GM23338 (cell line): ENCODE results near the gene IRX5. TPM values are rescaled to one million over a fixed set of nuclear protein-coding genes. Genes with fewer than 3 reads are reported as not detected.

Experiments
- ATAC-seq: fragments of 200-7000 bp; cut with Tn5 transposase; 3 replicates; pipeline ENCODE4 v1.9.1; 2020
- DNase-seq: peaks from one replicate; pipeline ENCODE4 v3.0.0-alpha.2; 2015; ENCODE audit warnings: low spot score
- H2AFZ ChIP-seq: fragments of 200-600 bp; sonication (generic); 2 replicates; pipeline ENCODE4 v1.8.0; 2016; ENCODE audit warnings: antibody characterized with exemption, mild to moderate bottlenecking, moderate library complexity
- H3F3A ChIP-seq: fragments of 200-600 bp; sonication (generic); replicated peaks from 2 replicates; pipeline ENCODE4 v1.8.0; 2017; ENCODE audit warnings: antibody characterized with exemption, mixed run types, low read depth
- H3K27ac ChIP-seq: fragments of 200-600 bp; sonication (generic); 2 replicates; pipeline ENCODE4 v1.6.1; 2016; ENCODE audit warnings: low read depth
- H3K27me3 ChIP-seq: fragments of 200-600 bp; sonication (generic); 2 replicates; pipeline ENCODE4 v1.8.0; 2016; ENCODE audit warnings: mild to moderate bottlenecking, mixed run types, moderate library complexity; ENCODE audit not compliant: insufficient read depth
- H3K36me3 ChIP-seq: fragments of 200-600 bp; sonication (generic); 2 replicates; pipeline ENCODE4 v1.8.0; 2016; ENCODE audit warnings: mild to moderate bottlenecking; ENCODE audit not compliant: insufficient read depth
- H3K4me1 ChIP-seq: fragments of 200-600 bp; sonication (generic); 2 replicates; pipeline ENCODE4 v1.8.0; 2016; ENCODE audit warnings: mild to moderate bottlenecking, moderate library complexity; ENCODE audit not compliant: insufficient read depth
- H3K4me2 ChIP-seq: fragments of 200-600 bp; sonication (generic); 2 replicates; pipeline ENCODE4 v1.7.1; 2017; ENCODE audit warnings: mixed run types
- H3K4me3 ChIP-seq: fragments of 200-600 bp; sonication (generic); 2 replicates; pipeline ENCODE4 v1.6.1; 2016; ENCODE audit warnings: mixed run types
- H3K79me2 ChIP-seq: fragments of 200-600 bp; sonication (generic); replicated peaks from 2 replicates; pipeline ENCODE4 v1.8.0; 2017; ENCODE audit warnings: mild to moderate bottlenecking; ENCODE audit not compliant: insufficient read depth
- H3K9me2 ChIP-seq: fragments of 200-600 bp; sonication (generic); 2 replicates; pipeline ENCODE4 v1.8.0; 2017; ENCODE audit not compliant: insufficient read depth
- H4K20me1 ChIP-seq: fragments of 200-600 bp; sonication (generic); replicated peaks from 2 replicates; pipeline ENCODE4 v1.8.0; 2017; ENCODE audit warnings: mild to moderate bottlenecking; ENCODE audit not compliant: insufficient read depth
- H3K27ac Mint-ChIP-seq: 2 replicates; pipeline ENCODE4 v1.8.0; 2020; ENCODE audit warnings: inconsistent platforms, mild to moderate bottlenecking, moderate library complexity, mixed read lengths
- H3K27me3 Mint-ChIP-seq: 3 replicates; pipeline ENCODE4 v1.8.0; 2022; ENCODE audit warnings: low read depth, mild to moderate bottlenecking, moderate library complexity, mixed read lengths, inconsistent platforms; ENCODE audit not compliant: insufficient read depth, poor library complexity
- H3K36me3 Mint-ChIP-seq: 3 replicates; pipeline ENCODE4 v1.8.0; 2021; ENCODE audit warnings: low read depth, mild to moderate bottlenecking, inconsistent platforms, moderate library complexity, mixed read lengths
- H3K4me1 Mint-ChIP-seq: 3 replicates; pipeline ENCODE4 v1.8.0; 2020; ENCODE audit warnings: mild to moderate bottlenecking, inconsistent platforms, mixed read lengths
- H3K4me3 Mint-ChIP-seq: 3 replicates; pipeline ENCODE4 v1.8.0; 2021; ENCODE audit warnings: moderate library complexity, mild to moderate bottlenecking, inconsistent platforms, mixed read lengths
- H3K9me3 Mint-ChIP-seq: 3 replicates; pipeline ENCODE4 v1.8.0; 2020; ENCODE audit warnings: moderate library complexity, mild to moderate bottlenecking, inconsistent platforms, mixed read lengths
- CREB1 ChIP-seq: fragments of 250-450 bp; sonication (Bioruptor Pico); IDR thresholded peaks from 2 replicates; pipeline ENCODE4 v1.5.0; 2020; ENCODE audit warnings: low read depth, mild to moderate bottlenecking, moderate library complexity
- ETS1 ChIP-seq: IDR thresholded peaks from 2 replicates; pipeline ENCODE4 v1.6.1; 2016; ENCODE audit warnings: antibody characterized with exemption
- EZH2 ChIP-seq: fragments of 200-600 bp; sonication (generic); IDR thresholded peaks from one replicate; pipeline ENCODE4 v1.8.0; 2017; ENCODE audit warnings: antibody characterized with exemption, mild to moderate bottlenecking, low read depth; ENCODE audit not compliant: unreplicated experiment
- EZH2phosphoT487 ChIP-seq: fragments of 200-600 bp; sonication (generic); IDR thresholded peaks from one replicate; pipeline ENCODE4 v1.8.1; 2018; ENCODE audit warnings: antibody characterized with exemption; ENCODE audit not compliant: unreplicated experiment
- JUNB ChIP-seq: IDR thresholded peaks from one replicate; pipeline ENCODE4 v1.6.1; 2016; ENCODE audit warnings: antibody characterized with exemption; ENCODE audit not compliant: unreplicated experiment
- REST ChIP-seq: IDR thresholded peaks from one replicate; pipeline ENCODE4 v1.6.1; 2018; ENCODE audit warnings: antibody characterized with exemption; ENCODE audit not compliant: unreplicated experiment
- STAT1 ChIP-seq: IDR thresholded peaks from one replicate; pipeline ENCODE4 v1.6.1; 2016; ENCODE audit warnings: antibody characterized with exemption; ENCODE audit not compliant: unreplicated experiment
- ZNF114 ChIP-seq: fragments of 250-450 bp; sonication (Bioruptor Pico); IDR thresholded peaks from 2 replicates; pipeline ENCODE4 v1.5.0; 2020; ENCODE audit warnings: mild to moderate bottlenecking, moderate library complexity
- ZNF331 ChIP-seq: fragments of 250-450 bp; sonication (Bioruptor Pico); IDR thresholded peaks from 2 replicates; pipeline ENCODE4 v1.5.0; 2020; ENCODE audit warnings: low read depth, mild to moderate bottlenecking, moderate library complexity
- polyA plus RNA-seq: library from polyadenylated mRNA; unstranded; fragments of >200 nt; fragmentation: Nextera tagmentation; extraction: Ambion mirVana; gene quantifications from 2 replicates; pipeline ENCODE4 v1.2.1, GENCODE V29; 2016
- total RNA-seq: library from RNA; depleted of rRNA; stranded (reverse); fragments of >200 nt; shearing (Covaris generic); gene quantifications from 2 replicates; pipeline ENCODE4 v1.2.3, GENCODE V29; 2014

Gene IRX5
- total and polyA plus RNA-seq, 2 experiments from 2014 or later = 0.07 to 0.39 TPM

- H3K27me3 ChIP-seq = no peaks in the 10 kb centered on the region
- no peak overlapping the region for H3K27ac Mint-ChIP-seq
Observed at GRCh38 chr16:54890381-54890780, 40.3 kb upstream of the IRX5 start.

GRCh38 chr16:54891346-54891745, 39.3 kb upstream of the IRX5 start:
- ATAC-seq (no peak), DNase-seq (no peak)
- H3K9me3 Mint-ChIP-seq = peaks cover 2% of the 10 kb centered on the region; the same call in 1 of the 3 replicates
- Histone ChIP-seq H3F3A (no peaks in the 10 kb centered on the region), H3K79me2 (no peaks in the 10 kb centered on the region), H3K36me3 (no peaks in the 10 kb centered on the region), H3K9me2 (no peaks in the 10 kb centered on the region), H3K27ac (no peak overlapping the region), H3K4me2 (no peak overlapping the region), H3K4me1 (no peaks in the 10 kb centered on the region), H4K20me1 (no peaks in the 10 kb centered on the region), H3K4me3 (no peak overlapping the region), H2AFZ (no peak overlapping the region), H3K27me3 (no peaks in the 10 kb centered on the region)
- no peak for TF ChIP-seq ETS1
- no peak for TF ChIP-seq EZH2
- no peak for TF ChIP-seq JUNB
- H3K27ac Mint-ChIP-seq = no peak overlapping the region
- H3K27me3 Mint-ChIP-seq = no peaks in the 10 kb centered on the region
- H3K36me3 Mint-ChIP-seq = no peaks in the 10 kb centered on the region; the same call in 2 of the 3 replicates
- H3K4me3 Mint-ChIP-seq = no peak overlapping the region
- no peaks in the 10 kb centered on the region for H3K4me1 Mint-ChIP-seq

More at GRCh38 chr16:54890381-54890780, 40.3 kb upstream of the IRX5 start:
- ATAC-seq (no peak), DNase-seq (no peak)
- Mint-ChIP-seq H3K27me3 (no peaks in the 10 kb centered on the region), H3K4me1 (no peaks in the 10 kb centered on the region), H3K4me3 (no peak overlapping the region), H3K9me3 (peaks cover 6% of the 10 kb centered on the region; the same call in 1 of the 3 replicates), H3K36me3 (no peaks in the 10 kb centered on the region; the same call in 2 of the 3 replicates)
- no peak for TF ChIP-seq EZH2phosphoT487
- no peak overlapping the region for H2AFZ ChIP-seq
- H3K36me3 ChIP-seq = no peaks in the 10 kb centered on the region
- no peaks in the 10 kb centered on the region for H3K4me1 ChIP-seq
- H3K4me3 ChIP-seq = no peak overlapping the region
- H3K79me2 ChIP-seq = no peaks in the 10 kb centered on the region
- H3K9me2 ChIP-seq = no peaks in the 10 kb centered on the region
- no peak overlapping the region for H3K4me2 ChIP-seq
- H3K27ac ChIP-seq = no peak overlapping the region
- H3F3A ChIP-seq = no peaks in the 10 kb centered on the region
- no peaks in the 10 kb centered on the region for H4K20me1 ChIP-seq

- H2AFZ ChIP-seq = no peak overlapping the region
- H3K27ac ChIP-seq = no peak overlapping the region
- H3K27me3 ChIP-seq = no peaks in the 10 kb centered on the region
- Mint-ChIP-seq H3K27me3 (peaks cover 2% of the 10 kb centered on the region), H3K27ac (no peak overlapping the region), H3K4me3 (no peak overlapping the region), H3K9me3 (no peaks in the 10 kb centered on the region), H3K36me3 (no peaks in the 10 kb centered on the region), H3K4me1 (no peaks in the 10 kb centered on the region)
- H3F3A ChIP-seq = no peaks in the 10 kb centered on the region
- H3K4me3 ChIP-seq = no peak overlapping the region
- no peaks in the 10 kb centered on the region for H3K4me1 ChIP-seq
- H4K20me1 ChIP-seq = no peaks in the 10 kb centered on the region
- DNase-seq (no peak), ATAC-seq (no peak)
- no peak overlapping the region for H3K4me2 ChIP-seq
- no peaks in the 10 kb centered on the region for H3K36me3 ChIP-seq
- H3K79me2 ChIP-seq = no peaks in the 10 kb centered on the region
- no peaks in the 10 kb centered on the region for H3K9me2 ChIP-seq
- TF ChIP-seq STAT1 = no peak
- no peak for TF ChIP-seq REST
- TF ChIP-seq EZH2 = no peak
- TF ChIP-seq CREB1 = no peak
- no peak for TF ChIP-seq EZH2phosphoT487
- no peak for TF ChIP-seq ETS1
- no peak for TF ChIP-seq ZNF114 (CRISPR knock-in tag)
- no peak for TF ChIP-seq ZNF331
- TF ChIP-seq JUNB = no peak
Observed at GRCh38 chr16:54892981-54893380, 37.7 kb upstream of the IRX5 start.
